ENCODE results near the gene CRYGB.

GRCh38 chr2:208103616-208104015 is 42.3 kb downstream of the CRYGB start:
- TF ChIP-seq CTCF (conservative IDR thresholded peaks at IDR 0.05 in 1 of 2, IDR thresholded peaks at IDR 0.05 in 1 of 2; ENCODE audit: low read depth in 1 of 2, low read length in 2 of 2) (no peak), EZH2 (IDR thresholded peaks at IDR 0.05; ENCODE audit: low read length, missing control alignments) (no peak)
